HG03439 (cell line): ENCODE measurements around the gene PPP1R10.
A peak's percentile ranks its signal among the peaks of the same experiment; 100 is the strongest.

Experiments used
- ATAC-seq: cut with Tn5 transposase; IDR thresholded peaks from one replicate; pipeline ENCODE4 v1.9.1; 2021; ENCODE audit warnings: mild to moderate bottlenecking, moderate library complexity; ENCODE audit not compliant: unreplicated experiment

PPP1R10 gene

GRCh38 chr6:30625511-30625910 is 8.5 kb upstream of the PPP1R10 start:
- no peak for ATAC-seq

- ATAC-seq: no peak
Observed at GRCh38 chr6:30619561-30619960, 2.5 kb upstream of the PPP1R10 start.

- ATAC-seq: no peak
Observed at GRCh38 chr6:30618270-30618797, 1.3 kb upstream of the PPP1R10 start.

- ATAC-seq: peak; percentile 76
Observed at GRCh38 chr6:30617565-30618269, 674 bp upstream of the PPP1R10 start, which contains the start of gene MRPS18B. TSS of gene MRPS18B (plus strand) at chr6:30617840. CDS start at chr6:30617866, 26 bp downstream.

GRCh38 chr6:30615958-30616810 is 859 bp downstream of the PPP1R10 start:
- ATAC-seq: no peak

- no peak for ATAC-seq
Observed at GRCh38 chr6:30615219-30615957, 1.7 kb downstream of the PPP1R10 start.

GRCh38 chr6:30614843-30615218 is 2.2 kb downstream of the PPP1R10 start:
- ATAC-seq: peak; percentile 37

GRCh38 chr6:30614044-30614842 is 2.8 kb downstream of the PPP1R10 start:
- ATAC-seq: no peak

GRCh38 chr6:30613251-30614043 is 3.6 kb downstream of the PPP1R10 start:
- no peak for ATAC-seq

GRCh38 chr6:30612687-30613248 is 4.3 kb downstream of the PPP1R10 start:
- no peak for ATAC-seq

- no peak for ATAC-seq
Observed at GRCh38 chr6:30612213-30612612, 4.8 kb downstream of the PPP1R10 start.

- no peak for ATAC-seq
Observed at GRCh38 chr6:30611856-30612194, 5.2 kb downstream of the PPP1R10 start.

GRCh38 chr6:30611150-30611855 is 5.7 kb downstream of the PPP1R10 start:
- no peak for ATAC-seq

GRCh38 chr6:30610065-30610464 is 7.0 kb downstream of the PPP1R10 start:
- no peak for ATAC-seq

GRCh38 chr6:30603961-30604360 is 13.1 kb downstream of the PPP1R10 start:
- no peak for ATAC-seq

- no peak for ATAC-seq
Observed at GRCh38 chr6:30601815-30602641, 15.0 kb downstream of the PPP1R10 start.

GRCh38 chr6:30601436-30601814 is 15.6 kb downstream of the PPP1R10 start:
- ATAC-seq: no peak

- no peak for ATAC-seq
Observed at GRCh38 chr6:30600451-30600961, 16.5 kb downstream of the PPP1R10 start.
